SJCRH30 (cell line): ENCODE data around the gene ADGRF4. TPM values are rescaled to one million over a fixed set of nuclear protein-coding genes. Genes with fewer than 3 reads are reported as not detected.

Experiments
- DNase-seq, 2 experiments: peaks; one replicate each; pipeline ENCODE4 v3.0.0-alpha.2; 2015 to 2020
- H3K27ac ChIP-seq: fragments of 250-450 bp; sonication (Bioruptor Pico); 2 replicates; pipeline ENCODE4 v1.5.1; 2020; ENCODE audit warnings: mild to moderate bottlenecking, moderate library complexity
- H3K27me3 ChIP-seq: fragments of 250-450 bp; sonication (Bioruptor Pico); 2 replicates; pipeline ENCODE4 v1.5.1; 2020; ENCODE audit warnings: mild to moderate bottlenecking, moderate library complexity
- H3K36me3 ChIP-seq: fragments of 250-450 bp; sonication (Bioruptor Pico); 2 replicates; pipeline ENCODE4 v1.5.1; 2020; ENCODE audit warnings: mild to moderate bottlenecking, moderate library complexity
- H3K4me1 ChIP-seq: fragments of 250-450 bp; sonication (Bioruptor Pico); 2 replicates; pipeline ENCODE4 v1.5.1; 2020; ENCODE audit warnings: mild to moderate bottlenecking, moderate library complexity
- H3K4me3 ChIP-seq: fragments of 250-450 bp; sonication (Bioruptor Pico); 2 replicates; pipeline ENCODE4 v1.5.1; 2020; ENCODE audit warnings: mild to moderate bottlenecking, moderate library complexity
- H3K9me3 ChIP-seq: fragments of 250-450 bp; sonication (Bioruptor Pico); replicated peaks from 2 replicates; pipeline ENCODE4 v1.5.1; 2020; ENCODE audit warnings: mild to moderate bottlenecking, moderate library complexity
- total RNA-seq: library from RNA; depleted of rRNA; stranded (reverse); fragments of >200 nt; shearing (Covaris generic); gene quantifications from 2 replicates; pipeline ENCODE4 v1.2.3, GENCODE V29; 2014; rRNA removed

ADGRF4 gene
- total RNA-seq: not detected in 2 replicates

GRCh38 chr6:47698342-47698787 lies at the start of gene ADGRF4:
Gene ADGRF4 (plus strand): TSS chr6:47698580. CDS start chr6:47707246, 8,666 bp downstream.
- DNase-seq: no peak

GRCh38 chr6:47650553-47651432 lies 47.6 kb upstream of the ADGRF4 start:
- Histone ChIP-seq H3K36me3 (no peaks in the 10 kb centered on the region), H3K27me3 (no peaks in the 10 kb centered on the region), H3K9me3 (no peaks in the 10 kb centered on the region), H3K4me3 (no peak overlapping the region), H3K4me1 (peaks cover under 1% of the 10 kb centered on the region; the same call in 1 of the 2 replicates), H3K27ac (no peak overlapping the region)
- DNase-seq: no peak

More at GRCh38 chr6:47698342-47698787, at the start of gene ADGRF4:
- no peak within 1 kb of the TSS for H3K4me3 ChIP-seq
- H3K4me1 ChIP-seq: no peaks in the 10 kb centered on the region
- H3K27me3 ChIP-seq: no peaks in the 10 kb centered on the region
- no peaks in the 10 kb centered on the region for H3K36me3 ChIP-seq
- H3K27ac ChIP-seq: no peak within 1 kb of the TSS
- H3K9me3 ChIP-seq: no peaks in the 10 kb centered on the region

- no peaks in the 10 kb centered on the region for H3K9me3 ChIP-seq
- no peak overlapping the region for H3K4me3 ChIP-seq
- H3K4me1 ChIP-seq: peaks cover 3% of the 10 kb centered on the region; the same call in 1 of the 2 replicates
- H3K27me3 ChIP-seq: no peaks in the 10 kb centered on the region
- H3K36me3 ChIP-seq: no peaks in the 10 kb centered on the region
- H3K27ac ChIP-seq: no peak overlapping the region
- DNase-seq: no peak
Observed at GRCh38 chr6:47651505-47651944, 46.9 kb upstream of the ADGRF4 start.

- Histone ChIP-seq H3K27ac (no peak overlapping the region), H3K9me3 (no peaks in the 10 kb centered on the region), H3K4me1 (peaks cover 3% of the 10 kb centered on the region; the same call in 1 of the 2 replicates), H3K4me3 (no peak overlapping the region), H3K36me3 (no peaks in the 10 kb centered on the region), H3K27me3 (no peaks in the 10 kb centered on the region)
- DNase-seq: no peak
Observed at GRCh38 chr6:47653706-47654105, 44.7 kb upstream of the ADGRF4 start.

GRCh38 chr6:47654255-47654654 lies 44.1 kb upstream of the ADGRF4 start:
- Histone ChIP-seq H3K36me3 (no peaks in the 10 kb centered on the region), H3K27ac (no peak overlapping the region), H3K27me3 (no peaks in the 10 kb centered on the region), H3K4me1 (peaks cover 3% of the 10 kb centered on the region; the same call in 1 of the 2 replicates), H3K4me3 (no peak overlapping the region), H3K9me3 (no peaks in the 10 kb centered on the region)
- DNase-seq: no peak

- H3K36me3 ChIP-seq: no peaks in the 10 kb centered on the region
- peaks cover 3% of the 10 kb centered on the region; the same call in 1 of the 2 replicates for H3K4me1 ChIP-seq
- H3K27me3 ChIP-seq: no peaks in the 10 kb centered on the region
- H3K9me3 ChIP-seq: no peaks in the 10 kb centered on the region
- peak; percentile 39 to 56 for DNase-seq
- H3K4me3 ChIP-seq: no peak overlapping the region
- H3K27ac ChIP-seq: no peak overlapping the region
Observed at GRCh38 chr6:47655719-47656595, 42.4 kb upstream of the ADGRF4 start.

GRCh38 chr6:47661960-47662359 lies 36.4 kb upstream of the ADGRF4 start:
- no peak for DNase-seq
- no peaks in the 10 kb centered on the region for H3K36me3 ChIP-seq
- H3K27ac ChIP-seq: no peak overlapping the region
- no peaks in the 10 kb centered on the region for H3K27me3 ChIP-seq
- no peaks in the 10 kb centered on the region for H3K4me1 ChIP-seq
- no peaks in the 10 kb centered on the region for H3K9me3 ChIP-seq
- H3K4me3 ChIP-seq: no peak overlapping the region

GRCh38 chr6:47663462-47664216 lies 34.7 kb upstream of the ADGRF4 start:
- Histone ChIP-seq H3K9me3 (no peaks in the 10 kb centered on the region), H3K4me1 (no peaks in the 10 kb centered on the region), H3K27ac (no peak overlapping the region), H3K4me3 (no peak overlapping the region), H3K27me3 (no peaks in the 10 kb centered on the region), H3K36me3 (no peaks in the 10 kb centered on the region)
- DNase-seq: peak; percentile 7 to 22

- H3K27me3 ChIP-seq: no peaks in the 10 kb centered on the region
- no peak overlapping the region for H3K4me3 ChIP-seq
- no peaks in the 10 kb centered on the region for H3K4me1 ChIP-seq
- H3K27ac ChIP-seq: no peak overlapping the region
- no peaks in the 10 kb centered on the region for H3K36me3 ChIP-seq
- H3K9me3 ChIP-seq: no peaks in the 10 kb centered on the region
- DNase-seq: no peak
Observed at GRCh38 chr6:47665112-47665511, 33.3 kb upstream of the ADGRF4 start.

- H3K27me3 ChIP-seq: no peaks in the 10 kb centered on the region
- H3K27ac ChIP-seq: peak overlapping the region; percentile 25; the same call in 1 of the 2 replicates
- H3K36me3 ChIP-seq: no peaks in the 10 kb centered on the region
- H3K4me1 ChIP-seq: no peaks in the 10 kb centered on the region
- H3K4me3 ChIP-seq: peak overlapping the region; percentile 19
- DNase-seq: peak; percentile 19 to 40
- H3K9me3 ChIP-seq: no peaks in the 10 kb centered on the region
Observed at GRCh38 chr6:47669684-47670513, 28.5 kb upstream of the ADGRF4 start.

- no peak for DNase-seq
Observed at GRCh38 chr6:47670851-47671250, 27.5 kb upstream of the ADGRF4 start.

GRCh38 chr6:47671777-47672176 lies 26.6 kb upstream of the ADGRF4 start:
- Histone ChIP-seq H3K4me1 (no peaks in the 10 kb centered on the region), H3K9me3 (no peaks in the 10 kb centered on the region), H3K27me3 (no peaks in the 10 kb centered on the region), H3K27ac (no peak overlapping the region), H3K4me3 (no peak overlapping the region), H3K36me3 (no peaks in the 10 kb centered on the region)
- no peak for DNase-seq

More at GRCh38 chr6:47670851-47671250, 27.5 kb upstream of the ADGRF4 start:
- no peaks in the 10 kb centered on the region for H3K4me1 ChIP-seq
- H3K27me3 ChIP-seq: no peaks in the 10 kb centered on the region
- H3K36me3 ChIP-seq: no peaks in the 10 kb centered on the region
- no peaks in the 10 kb centered on the region for H3K9me3 ChIP-seq
- no peak overlapping the region; the same call in 1 of the 2 replicates for H3K27ac ChIP-seq
- no peak overlapping the region for H3K4me3 ChIP-seq

- H3K27me3 ChIP-seq: no peaks in the 10 kb centered on the region
- DNase-seq: no peak
- H3K4me1 ChIP-seq: no peaks in the 10 kb centered on the region
- no peaks in the 10 kb centered on the region for H3K9me3 ChIP-seq
- no peak overlapping the region for H3K4me3 ChIP-seq
- H3K36me3 ChIP-seq: no peaks in the 10 kb centered on the region
- no peak overlapping the region for H3K27ac ChIP-seq
Observed at GRCh38 chr6:47672816-47673215, 25.6 kb upstream of the ADGRF4 start.
